Activated CD8-positive, alpha-beta T cell treated with anti-CD3 and anti-CD28 coated beads for 36 hours (primary cell): ENCODE data around the gene VN1R5. TPM values are rescaled to one million over a fixed set of nuclear protein-coding genes. Genes with fewer than 3 reads are reported as not detected.

Experiments
- total RNA-seq, 2 experiments: library from RNA; stranded (reverse); gene quantifications; one replicate each; pipeline ENCODE4 v1.2.3, GENCODE V29; 2021

Gene VN1R5
- total RNA-seq, 2 experiments from 2014 or later = not detected

Other genes starting within 250 kb of the VN1R5 start
- gene ZNF695, start 248.0 kb upstream of the VN1R5 start, total RNA-seq = 1 to 10 TPM; 1.1 to 2.6 TPM
- gene ZNF670, start 177.3 kb upstream of the VN1R5 start, total RNA-seq = 1 to 10 TPM; 3.3 to 4.0 TPM
- gene ZNF669, start 151.7 kb upstream of the VN1R5 start, total RNA-seq = 1 to 10 TPM; 7.6 to 8.0 TPM
- 10 to 100 TPM; 15.5 to 16.8 TPM for gene ZNF124, start 84.1 kb upstream of the VN1R5 start, total RNA-seq
- gene ZNF496, start 75.8 kb downstream of the VN1R5 start, total RNA-seq = 10 to 100 TPM; 27.5 to 28.0 TPM
- gene NLRP3, start 160.1 kb downstream of the VN1R5 start, total RNA-seq = 1 to 10 TPM; 3.2 to 3.6 TPM
- not detected for gene OR2B11, start 202.0 kb downstream of the VN1R5 start, total RNA-seq